ENCODE results near the gene AMPD2. TPM values are rescaled to one million over a fixed set of nuclear protein-coding genes. Genes with fewer than 3 reads are reported as not detected.

AMPD2 gene
- total and polyA plus RNA-seq, 2 of the 8 experiments (the other 6 are each of a cell fraction or from before 2014, with no cell fraction given) = 37.2 to 67.7 TPM

GRCh38 chr1:109637446-109637845 lies 17.8 kb downstream of the AMPD2 start:
- H3K4ac ChIP-seq (replicated peaks; ENCODE audit: insufficient read length, low read depth, low read length) = no peak overlapping the region
- no peak overlapping the region for H2AFZ ChIP-seq (ENCODE audit: low read length)
- H4K5ac ChIP-seq (ENCODE audit: insufficient read length, low read depth, low read length) = no peak overlapping the region
- no peak overlapping the region for H3K4me3 ChIP-seq (ENCODE audit: extremely low read depth in 1 of 4, insufficient read depth in 2 of 4, low read depth in 3 of 4, low read length in 4 of 4)
- FAIRE-seq = no peak
- H3K27ac ChIP-seq (ENCODE audit: low read depth, low read length) = no peak overlapping the region
- ChIA-PET CTCF (ENCODE audit: partially characterized antibody) (interaction anchor here (1.0 to 10.7 kb wide), 14 partner anchors 12 to 346 kb away, joined by 3 to 293 read pairs (median 7); partner anchors contain the start of genes GNAI3 and GSTM4), POLR2A (ENCODE audit: partially characterized antibody) (interaction anchor here (0.8 to 4.5 kb wide), 3 partner anchors 28 to 91 kb away, joined by 3 to 18 read pairs (median 4); partner anchors contain the start of gene GSTM1)
- no peaks in the 10 kb centered on the region for H3K79me2 ChIP-seq (ENCODE audit: control insufficient read depth in 1 of 2, insufficient read depth in 2 of 2, low read length in 2 of 2)
- no peaks in the 10 kb centered on the region for H3K9me3 ChIP-seq (ENCODE audit: insufficient read depth in 2 of 2, low read depth in 1 of 2, low read length in 1 of 2)
- H2BK15ac ChIP-seq (ENCODE audit: low read length) = no peak overlapping the region
- DNase-seq (ENCODE audit: low read depth in 1 of 2, low spot score in 2 of 2) = peak in 1 of 2 experiments; percentile 30
- no peak overlapping the region for H3K14ac ChIP-seq (ENCODE audit: insufficient read length)
- no peak overlapping the region for H2BK5ac ChIP-seq (ENCODE audit: low read depth, low read length)
- no peaks in the 10 kb centered on the region; a peak in 1 of 7 replicates for H3K27me3 ChIP-seq (replicated peaks in 1 of 4; ENCODE audit: control insufficient read depth in 3 of 4, extremely low read depth in 1 of 4, insufficient read depth in 3 of 4, low read length in 3 of 4)
- no peak overlapping the region for H2AK5ac ChIP-seq (ENCODE audit: low read depth, low read length)
- H3K4me1 ChIP-seq (replicated peaks in 1 of 4; ENCODE audit: control insufficient read depth in 3 of 4, insufficient read depth in 4 of 4, low read length in 3 of 4) = peaks cover 5 to 8% (median 6%) of the 10 kb centered on the region in 4 experiments; a peak in 6 of 7 replicates
- H4K91ac ChIP-seq (replicated peaks; ENCODE audit: insufficient read length, low read length) = no peak overlapping the region
- no peak overlapping the region for H3K23ac ChIP-seq (ENCODE audit: insufficient read length)
- H3K36me3 ChIP-seq (ENCODE audit: control insufficient read depth in 2 of 4, insufficient read depth in 4 of 4, low read length in 3 of 4) = no peaks in the 10 kb centered on the region
- H2BK20ac ChIP-seq (ENCODE audit: low read length) = no peak overlapping the region
- H2BK120ac ChIP-seq (replicated peaks; ENCODE audit: low read depth, low read length) = no peak overlapping the region
- peaks cover 0 to 2% of the 10 kb centered on the region in 2 experiments for H4K20me1 ChIP-seq (replicated peaks in 1 of 2; ENCODE audit: control insufficient read depth in 1 of 2, insufficient read depth in 2 of 2, low read length in 2 of 2)
- H3K56ac ChIP-seq (replicated peaks; ENCODE audit: insufficient read length, low read depth, low read length) = no peak overlapping the region
- no peak overlapping the region for H3K9ac ChIP-seq (replicated peaks in 1 of 4; ENCODE audit: extremely low read depth in 1 of 4, low read depth in 3 of 4, low read length in 3 of 4)
- H3K18ac ChIP-seq (ENCODE audit: extremely low read depth, low read length) = no peak overlapping the region
- 92% methylated on average over 7 of the region's 7 CpGs; no CpG with 5 or more reads in 1 of the 2 experiments for WGBS, 2 experiments (ENCODE audit: extremely low coverage in 1 of 2, insufficient coverage in 1 of 2, insufficient read length in 1 of 2, insufficient replicate concordance in 2 of 2, low coverage in 1 of 2, low lambda C conversion rate in 2 of 2, missing lambda C conversion rate in 1 of 2)
- no peak overlapping the region for H4K8ac ChIP-seq (ENCODE audit: extremely low read depth, insufficient read depth, low read length)
- no peak for TF ChIP-seq JUN (IDR thresholded peaks at IDR 0.05; ENCODE audit: low read depth, low read length)
- TF ChIP-seq NANOG (IDR thresholded peaks at IDR 0.05; ENCODE audit: insufficient read depth, low read depth, low read length, poor library complexity, severe bottlenecking) = no peak
- no peaks in the 10 kb centered on the region for H3K23me2 ChIP-seq (ENCODE audit: low read depth, low read length)
- no peaks in the 10 kb centered on the region for H3K79me1 ChIP-seq (ENCODE audit: low read depth, low read length)
- H3K4me2 ChIP-seq (ENCODE audit: insufficient read depth in 1 of 2, low read depth in 2 of 2, low read length in 2 of 2) = no peak overlapping the region
- H2BK12ac ChIP-seq (ENCODE audit: low read depth, low read length) = no peak overlapping the region

Measured in H1 (cell line).